Heart right ventricle (tissue), 16 donors: ENCODE results near the gene FAM204A. TPM values are rescaled to one million over a fixed set of nuclear protein-coding genes. Genes with fewer than 3 reads are reported as not detected.

Source experiments
- ATAC-seq, 8 donors: fragments of 200-7000 bp; cut with Tn5 transposase; one replicate each; pipeline ENCODE4 v1.9.1; 2020; ENCODE audit warnings: mild to moderate bottlenecking in 8 of 8, moderate library complexity in 8 of 8, moderate number of reproducible peaks in 1 of 8
- DNase-seq, 2 donors: peaks; one replicate each; pipeline ENCODE4 v3.0.0-alpha.2; 2020
- H3K27ac ChIP-seq, 10 donors: fragments of 200-600 bp; sonication (generic) in 2 of 10; one replicate each; pipeline versions ENCODE4 v1.5.0 to v1.8.0; 2020 to 2022; ENCODE audit warnings: mild to moderate bottlenecking in 3 of 10
- H3K27me3 ChIP-seq, 7 donors: fragments of 200-600 bp; one replicate each; pipeline ENCODE4 v1.8.0; 2021 to 2022; ENCODE audit warnings: mild to moderate bottlenecking in 2 of 7
- H3K36me3 ChIP-seq, 9 donors: fragments of 200-600 bp; sonication (generic) in 1 of 9; one replicate each; pipeline versions ENCODE4 v1.5.0 to v1.8.0; 2020 to 2022; ENCODE audit warnings: mild to moderate bottlenecking in 2 of 9
- H3K4me1 ChIP-seq, 9 donors: fragments of 200-600 bp; sonication (generic) in 1 of 9; one replicate each; pipeline versions ENCODE4 v1.5.0 to v1.8.0; 2020 to 2022; ENCODE audit warnings: mild to moderate bottlenecking in 4 of 9
- H3K4me3 ChIP-seq, 10 donors: fragments of 200-600 bp; sonication (generic) in 2 of 10; one replicate each; pipeline versions ENCODE4 v1.5.0 to v1.8.0; 2020 to 2022; ENCODE audit warnings: mild to moderate bottlenecking in 7 of 10, moderate library complexity in 2 of 10
- H3K9me3 ChIP-seq, 11 donors: fragments of 200-600 bp in 10 of 11; sonication (generic) in 2 of 11; one replicate each; pipeline versions ENCODE4 v1.5.0 to v1.8.0; 2013 to 2022; ENCODE audit warnings: mild to moderate bottlenecking in 2 of 11, control low read depth in 1 of 11, moderate library complexity in 1 of 11
- CTCF ChIP-seq, 9 donors: fragments of 200-600 bp; sonication (generic) in 2 of 9; IDR thresholded peaks; one replicate each; pipeline versions ENCODE4 v1.5.0 to v1.8.0; 2021 to 2022; ENCODE audit warnings: antibody characterized with exemption in 9 of 9, mild to moderate bottlenecking in 5 of 9, moderate library complexity in 1 of 9
- WGBS, 2 donors: extraction: QIAGEN DNeasy Blood & Tissue Kit; methylation state at CpG; one replicate each; pipeline ENCODE4 v1.1.7; 2013; ENCODE audit warnings: inconsistent platforms in 1 of 2; 5-methylcytosine and 5-hydroxymethylcytosine counted together
- intact Hi-C, 10 donors: fragments of 100-400 bp; cut with DNase I; formaldehyde crosslinking; loops; one replicate each; pipeline versions ENCODE4 v1.11.1 to v1.14.2; 2022
- polyA plus RNA-seq, 2 donors: library from polyadenylated mRNA; stranded (reverse); fragments of 200-250 nt; gene quantifications; one replicate each; pipeline ENCODE4 v1.2.3, GENCODE V29; 2013
- total RNA-seq, 10 donors: library from RNA; stranded (reverse); fragmentation: NEBNext Ultra II Directional in 3 of 10; extraction: Animal tissue kit (Norgen Biotek cat#: 25700) in 3 of 10; gene quantifications; one replicate each; pipeline versions ENCODE4 v1.2.1 to v1.2.4, GENCODE V29; 2021 to 2023
- donor health status: Arrhythmogenic right ventricular cardiomyopathy.
- donor health status: ischemic (EF 13 %, LVEDD 7.1; RV severe dilation, severe dysfunction).
- donor health status: healthy with polysubstance abuse.
- donor health status: DM: no; HTN: yes; CAD: no.
- donor health status: DM: no; HTN: no; CAD: no.
- donor health status: ischemic (EF 25% LVEDD 6.9; RV normal size, moderate dysfunction).
- donor health status: ischemic (EF 25% LVEDD 5.7; RV mildly dilated, moderate dysfunction).
- donor health status: healthy.
- donor health status: DM: yes; HTN: yes; CAD: no.
- donor health status: Ischemic cardiomyopathy.
- donor health status: ischemic (EF 35%, LVEDD 5.7; RV mildly dilated, moderate dysfunction).
- donor health status: nonischemic (EF 11% LVEDD 7.7; RV severe dilation, severe dysfunction).
- donor health status: DM: yes; HTN: yes; CAD: no.
- donor health status: PGD.
- donor health status: ischemic (EF 29% LVEDD 5.4; RV normal size, mild dysfunction).
- donor health status: nonischemic (EF 23%, LVEDD 6.1; RV moderate dilation, normal function).

The FAM204A gene
- total and polyA plus RNA-seq, 12 donors, result 29.0 to 77.7 (median 62.9) TPM

- no peak for TF ChIP-seq CTCF (IDR thresholded peaks at IDR 0.05)
- H3K27me3 ChIP-seq, result peaks cover 0 to 34% (median 10%) of the 10 kb centered on the region in 7 donors
- H3K27ac ChIP-seq, result no peak overlapping the region
- intact Hi-C loops, result no loop called here
- no peak overlapping the region for H3K4me3 ChIP-seq
- DNase-seq, result no peak
- no peaks in the 10 kb centered on the region for H3K4me1 ChIP-seq
- 59 to 66% methylated on average over 3 of the region's 3 CpGs for WGBS, 2 donors
- ATAC-seq, result no peak
- H3K9me3 ChIP-seq, result no peaks in the 10 kb centered on the region
- no peaks in the 10 kb centered on the region for H3K36me3 ChIP-seq
Observed at GRCh38 chr10:118355234-118355633, 13.1 kb upstream of the FAM204A start.

DNA sequence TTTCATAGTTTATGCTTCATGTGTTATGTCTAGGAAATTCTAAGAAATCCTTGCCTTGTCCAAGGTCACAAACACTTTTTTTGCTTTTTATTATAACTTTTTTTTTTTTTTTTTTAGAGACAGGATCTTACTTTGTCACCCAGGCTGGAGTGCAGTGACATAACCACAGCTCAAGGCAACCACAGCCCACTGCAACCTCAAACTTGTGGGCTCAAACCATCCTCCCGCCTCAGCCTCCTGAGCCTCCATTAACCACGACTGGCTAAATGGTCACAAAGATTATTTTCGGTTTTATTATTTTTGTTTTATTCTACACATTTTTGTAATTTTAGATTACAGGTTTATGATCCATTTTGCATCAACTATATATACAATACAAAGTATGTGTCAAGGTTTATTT is 7.1 kb upstream of the FAM204A start:
- no peak for DNase-seq
- Histone ChIP-seq H3K27me3 (peaks cover 0 to 38% (median 10%) of the 10 kb centered on the region in 7 donors), H3K27ac (no peak overlapping the region), H3K4me1 (no peaks in the 10 kb centered on the region), H3K9me3 (no peaks in the 10 kb centered on the region), H3K4me3 (no peak overlapping the region), H3K36me3 (no peaks in the 10 kb centered on the region)
- intact Hi-C loops, result loop anchor here in 1 of 10 donors (5.0 kb wide), 1 partner anchor 312 kb away; no protein-coding TSS in a partner anchor
- no peak for ATAC-seq
- 87 to 90% methylated on average over 3 of the region's 3 CpGs for WGBS, 2 donors
- no peak for TF ChIP-seq CTCF (IDR thresholded peaks at IDR 0.05)

DNA sequence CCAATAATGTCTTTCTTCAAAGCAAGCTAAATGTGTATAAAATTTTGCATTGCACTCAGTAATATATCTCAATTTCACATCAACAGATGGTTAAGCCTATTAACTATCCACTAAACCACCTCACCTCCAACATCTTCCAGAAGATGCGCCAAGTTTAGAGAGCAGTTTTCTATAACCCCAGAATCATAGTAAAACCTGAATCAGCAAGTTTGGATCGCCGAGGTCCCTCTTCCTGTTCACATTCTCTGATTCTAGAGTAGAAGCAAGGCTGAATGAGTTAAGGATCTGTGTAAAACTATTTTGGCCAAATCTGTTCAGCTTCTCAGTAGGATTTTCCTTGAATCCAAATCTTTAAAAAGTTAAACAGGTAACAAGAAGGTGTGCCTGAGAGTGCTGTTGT is 1.4 kb upstream of the FAM204A start:
- Histone ChIP-seq H3K36me3 (peaks cover 0 to 11% (median 0%) of the 10 kb centered on the region in 9 donors), H3K4me3 (no peak overlapping the region), H3K9me3 (no peaks in the 10 kb centered on the region), H3K4me1 (peaks cover 0 to 40% (median 32%) of the 10 kb centered on the region in 9 donors), H3K27me3 (no peaks in the 10 kb centered on the region), H3K27ac (no peak overlapping the region)
- DNase-seq (no peak), ATAC-seq (no peak)
- intact Hi-C loops, result no loop called here
- TF ChIP-seq CTCF (IDR thresholded peaks at IDR 0.05), result no peak
- WGBS, 2 donors, result 87 to 88% methylated on average over 3 of the region's 3 CpGs

GRCh38 chr10:118343115-118343514 is 991 bp upstream of the FAM204A start:
- intact Hi-C loops, result no loop called here
- Histone ChIP-seq H3K4me3 (peak overlapping the region in 1 of 10 donors; percentile 93), H3K4me1 (peaks cover 0 to 44% (median 37%) of the 10 kb centered on the region in 9 donors), H3K27ac (no peak overlapping the region), H3K9me3 (no peaks in the 10 kb centered on the region), H3K27me3 (no peaks in the 10 kb centered on the region), H3K36me3 (peaks cover 0 to 15% (median 0%) of the 10 kb centered on the region in 9 donors)
- no peak for TF ChIP-seq CTCF (IDR thresholded peaks at IDR 0.05)
- ATAC-seq (no peak), DNase-seq (no peak)
- WGBS, 2 donors, result 95 to 96% methylated on average over 5 of the region's 5 CpGs
